HT1080 (cell line): ENCODE results near the gene UBR3. TPM values are rescaled to one million over a fixed set of nuclear protein-coding genes. Genes with fewer than 3 reads are reported as not detected.
"Not testable (repeated sequence)": the region's sequence is repeated elsewhere in the genome, so short reads cannot be mapped to it uniquely, and the experiment has no call there.

Experiments
- DNase-seq: peaks from one replicate; pipeline ENCODE4 v3.0.0-alpha.2; 2015; ENCODE audit warnings: low read depth
- total RNA-seq: library from RNA; depleted of rRNA; stranded (reverse); fragments of >200 nt; shearing (Covaris generic); gene quantifications from 2 replicates; pipeline ENCODE4 v1.2.3, GENCODE V29; 2014

UBR3 gene
- total RNA-seq, 1 experiment from 2014 or later, result 14.0 TPM

DNA sequence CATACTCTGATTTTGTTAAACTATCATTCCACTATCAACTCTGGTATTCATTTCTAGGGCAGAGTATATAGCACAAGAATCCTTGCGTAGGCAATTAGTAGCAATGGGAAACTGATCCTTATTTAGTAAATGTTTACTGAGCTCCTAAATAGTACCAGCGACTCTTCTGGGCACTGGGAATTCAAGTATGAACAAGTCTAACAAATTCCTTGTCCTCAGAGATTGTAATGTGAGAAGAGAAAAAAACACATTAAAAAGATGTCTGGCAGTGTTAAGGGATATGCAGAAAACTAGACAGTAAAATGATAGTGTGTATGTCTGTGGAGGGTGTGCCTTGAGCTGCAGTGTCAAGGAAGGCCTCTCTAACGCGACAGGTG is 3.3 kb upstream of the UBR3 start:
- DNase-seq, result no peak

DNA sequence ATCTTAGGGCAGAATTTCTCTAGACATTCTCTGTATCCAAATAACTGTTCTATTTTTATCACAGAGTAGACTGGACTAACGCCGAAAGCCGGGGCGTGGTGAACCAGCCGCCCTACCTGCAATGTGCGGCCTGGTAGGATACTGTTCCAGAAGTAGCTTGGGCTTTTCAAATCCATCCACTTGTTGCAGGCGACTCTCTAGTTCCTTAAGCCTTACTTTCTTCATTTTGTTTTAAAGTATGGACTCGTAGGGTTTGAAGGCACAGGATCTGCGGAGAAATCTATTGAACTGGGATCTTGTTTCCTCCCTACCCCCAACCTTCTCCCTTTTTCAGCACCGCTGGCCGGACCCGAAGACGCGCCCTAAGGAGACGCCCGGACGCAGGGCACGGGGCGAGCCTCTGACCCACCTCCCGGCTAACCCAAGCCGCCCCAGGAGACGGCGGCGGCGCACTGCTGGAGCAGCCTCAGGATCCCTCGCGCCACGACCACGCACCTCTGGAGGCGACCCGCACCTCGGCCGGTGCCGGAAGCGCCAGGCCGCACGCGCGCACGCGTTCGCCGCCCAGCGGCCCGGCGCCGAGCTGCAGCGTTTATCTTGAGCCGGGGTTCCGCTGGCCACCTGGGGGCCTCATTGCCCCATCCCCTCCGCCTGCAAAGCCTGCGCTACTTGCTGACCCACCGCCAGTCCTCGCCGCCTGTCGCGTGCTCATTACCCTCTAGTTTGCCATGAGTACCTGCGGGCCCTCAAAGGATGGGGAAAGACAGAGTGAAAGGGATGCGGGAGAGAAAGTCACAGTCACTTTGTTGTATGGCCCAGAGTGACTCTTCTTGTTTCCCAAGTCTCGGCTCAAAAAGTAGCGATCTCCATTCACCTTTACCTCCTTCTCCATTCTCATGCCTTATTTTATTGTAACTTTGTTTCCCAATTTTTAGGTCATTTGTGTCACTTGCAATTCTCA is 2.6 kb upstream of the UBR3 start, which contains the start of gene METTL5:
METTL5 (minus strand) TSS at position 533 of the 961 bp plus-strand sequence; CDS start at position 225, 308 bp downstream.
- peak; percentile 83 for DNase-seq

DNA sequence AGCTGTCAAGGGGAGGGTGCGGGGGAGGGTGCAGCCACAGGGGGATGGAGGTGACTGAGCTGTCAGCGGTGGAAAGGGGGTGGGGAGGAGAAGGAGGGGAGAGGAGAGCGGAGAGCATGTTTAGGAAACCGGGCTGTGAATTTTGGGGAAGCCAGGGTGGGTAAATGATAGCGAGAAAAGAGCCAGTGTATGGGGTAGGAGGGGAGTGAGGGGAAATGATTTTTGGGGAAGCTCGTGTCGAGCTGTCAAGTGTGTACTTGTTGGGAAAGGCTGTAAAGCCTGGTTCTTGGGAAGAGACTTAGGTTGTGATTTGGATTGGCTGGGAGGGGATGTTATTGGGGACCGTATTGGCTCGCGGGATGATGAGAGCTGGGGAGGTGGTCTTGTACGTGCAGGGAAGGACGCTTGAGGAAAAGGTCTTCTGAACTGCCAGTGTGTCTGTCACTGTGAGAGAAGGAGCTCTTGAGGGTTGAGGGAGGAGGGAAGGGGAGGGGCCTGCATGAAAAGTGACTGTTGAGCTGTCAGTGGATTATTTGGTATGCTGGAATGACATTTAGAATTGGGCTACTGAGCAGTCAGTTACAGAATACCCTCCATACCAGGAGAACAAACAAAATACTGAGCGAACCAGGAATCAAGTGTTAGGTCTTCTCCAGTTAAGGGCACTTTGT is 1.0 kb downstream of the UBR3 start:
- DNase-seq, result peak; percentile 68

DNA sequence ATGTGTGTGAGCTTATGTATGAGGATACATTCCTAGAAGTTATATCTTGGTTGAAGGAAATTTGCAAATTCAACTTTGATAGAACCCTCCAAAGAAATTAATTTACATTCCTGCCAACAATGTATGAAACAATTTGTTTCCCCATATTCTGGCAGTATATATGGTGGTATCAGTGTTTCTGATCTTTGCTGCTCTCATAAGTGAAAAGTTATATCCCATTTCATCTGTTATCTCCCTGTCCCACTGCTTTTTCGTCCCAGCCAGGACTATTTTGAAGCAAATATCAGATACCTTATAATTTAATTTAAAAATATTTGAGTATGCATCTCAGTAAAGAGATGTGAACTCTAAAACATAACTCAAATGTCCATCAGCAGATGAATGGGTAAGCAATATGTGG is 7.1 kb downstream of the UBR3 start:
- DNase-seq, result no peak

- DNase-seq, result no peak
Observed at GRCh38 chr2:169838743-169839489, 11.7 kb downstream of the UBR3 start.

GRCh38 chr2:169839954-169840746 is 12.9 kb downstream of the UBR3 start:
- no peak for DNase-seq

DNA sequence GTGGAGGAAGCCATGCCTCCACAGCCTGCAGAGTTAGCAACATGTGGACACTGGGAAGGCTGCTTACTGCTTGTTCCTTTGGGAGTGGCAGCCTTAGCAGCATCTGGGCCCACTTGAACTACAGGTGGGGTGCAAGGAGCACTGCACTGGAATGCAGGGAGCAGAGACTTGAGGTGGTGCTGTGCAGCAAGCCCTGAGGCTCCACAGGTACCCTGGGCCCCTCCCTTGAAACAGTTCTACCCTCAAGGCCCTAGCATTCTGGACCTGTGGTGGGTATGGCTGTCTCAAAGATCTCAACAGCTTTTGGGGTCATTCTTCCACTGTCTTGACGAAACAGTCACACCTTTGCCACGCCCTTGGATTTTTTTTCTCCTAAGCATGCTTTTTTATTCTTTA is 13.5 kb downstream of the UBR3 start:
- DNase-seq, result no peak

DNA sequence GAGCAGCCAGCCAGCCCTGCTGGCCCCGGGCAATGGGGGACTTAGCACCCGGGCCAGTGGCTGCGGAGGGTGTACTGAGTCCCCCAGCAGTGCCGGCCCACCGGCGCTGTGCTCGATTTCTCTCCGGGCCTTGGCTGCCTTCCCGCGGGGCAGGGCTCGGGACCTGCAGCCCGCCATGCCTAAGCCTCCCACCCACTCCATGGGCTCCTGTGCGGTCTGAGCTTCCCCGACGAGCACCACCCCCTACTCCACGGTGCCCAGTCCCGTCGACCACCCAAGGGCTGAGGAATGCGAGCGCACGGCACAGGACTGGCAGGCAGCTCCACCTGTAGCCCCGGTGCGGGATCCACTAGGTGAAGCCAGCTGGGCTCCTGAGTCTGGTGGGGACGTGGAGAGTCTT is 14.4 kb downstream of the UBR3 start:
- not testable (repeated sequence) for DNase-seq

DNA sequence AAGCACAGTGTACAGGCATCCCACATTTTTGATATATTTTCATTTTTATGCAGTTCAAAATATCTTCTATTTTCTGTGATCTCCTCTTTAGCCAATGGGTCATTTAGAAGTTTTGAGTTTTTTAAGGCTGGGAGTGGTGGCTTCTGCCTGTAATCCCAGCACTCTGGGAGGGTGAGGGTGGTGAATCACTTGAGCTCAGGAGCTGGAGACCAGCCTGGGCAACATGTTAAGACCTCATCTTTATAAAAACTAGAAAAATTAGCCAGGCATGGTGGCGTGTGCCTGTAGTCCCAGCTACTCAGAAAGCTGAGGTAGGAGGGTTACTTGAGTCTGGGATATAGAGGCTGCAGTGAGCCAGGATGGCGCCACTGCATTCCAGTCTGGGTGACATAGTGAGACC is 17.8 kb downstream of the UBR3 start:
- DNase-seq, result no peak

DNA sequence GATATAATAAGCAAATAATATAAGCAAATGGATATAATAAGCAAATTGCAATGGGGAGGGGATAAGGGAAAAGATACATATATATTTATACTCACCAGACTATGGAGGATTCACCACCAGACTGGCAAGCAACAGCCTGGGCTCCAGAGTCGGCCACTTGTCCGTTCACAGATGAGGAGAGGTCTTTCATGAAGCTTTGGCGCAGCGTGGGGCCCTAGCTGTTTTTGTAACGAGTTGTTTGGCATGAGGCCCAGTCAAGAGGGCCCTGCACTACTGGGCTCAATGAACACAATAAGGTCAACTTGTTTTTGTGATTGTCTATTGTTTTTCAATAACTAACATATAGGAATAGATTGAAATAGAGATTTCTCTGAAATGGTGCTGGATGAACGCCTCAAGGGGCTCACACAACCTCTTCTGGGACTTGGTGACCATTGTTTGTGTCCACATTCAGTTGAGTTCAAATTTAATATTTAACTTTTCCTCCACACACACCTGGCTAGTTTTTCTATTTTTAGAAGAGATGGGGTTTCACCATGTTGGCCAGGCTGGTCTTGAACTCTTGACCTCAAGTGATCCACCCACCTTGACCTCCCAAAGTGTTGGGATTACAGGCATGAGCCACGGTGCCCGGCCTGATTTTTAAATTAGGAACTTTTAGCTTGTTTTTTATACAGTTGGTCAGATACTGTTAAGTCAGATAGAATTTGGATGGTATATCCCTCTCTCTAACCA is 21.9 kb downstream of the UBR3 start:
- DNase-seq, result not testable (repeated sequence)

GRCh38 chr2:169849710-169850109 is 22.5 kb downstream of the UBR3 start:
- no peak for DNase-seq

GRCh38 chr2:169853041-169853668 is 25.9 kb downstream of the UBR3 start:
- no peak for DNase-seq

- DNase-seq, result not testable (repeated sequence)
Observed at GRCh38 chr2:169855281-169856258, 28.3 kb downstream of the UBR3 start.

- no peak for DNase-seq
Observed at GRCh38 chr2:169859423-169859822, 32.2 kb downstream of the UBR3 start.

- DNase-seq, result no peak
Observed at GRCh38 chr2:169860149-169860548, 32.9 kb downstream of the UBR3 start.

DNA sequence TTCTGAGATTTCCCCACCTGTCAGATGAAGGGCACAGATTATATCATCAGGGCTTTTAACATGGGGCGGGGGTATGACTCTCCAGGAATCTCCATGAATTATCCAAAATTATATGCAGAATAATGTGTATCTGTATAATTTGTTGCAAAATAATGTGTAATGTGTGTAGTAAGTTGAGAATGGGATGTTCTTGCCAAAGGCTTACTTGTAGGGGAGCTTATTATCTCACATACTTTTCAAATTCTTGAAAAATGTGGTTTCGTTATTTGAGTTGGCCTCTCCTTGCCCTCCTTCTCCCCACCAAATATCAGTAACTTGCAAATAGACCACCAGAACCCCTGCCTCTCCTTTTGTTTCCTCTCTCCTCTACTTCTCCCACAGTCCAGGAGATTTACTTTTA is 35.6 kb downstream of the UBR3 start:
- no peak for DNase-seq

DNA sequence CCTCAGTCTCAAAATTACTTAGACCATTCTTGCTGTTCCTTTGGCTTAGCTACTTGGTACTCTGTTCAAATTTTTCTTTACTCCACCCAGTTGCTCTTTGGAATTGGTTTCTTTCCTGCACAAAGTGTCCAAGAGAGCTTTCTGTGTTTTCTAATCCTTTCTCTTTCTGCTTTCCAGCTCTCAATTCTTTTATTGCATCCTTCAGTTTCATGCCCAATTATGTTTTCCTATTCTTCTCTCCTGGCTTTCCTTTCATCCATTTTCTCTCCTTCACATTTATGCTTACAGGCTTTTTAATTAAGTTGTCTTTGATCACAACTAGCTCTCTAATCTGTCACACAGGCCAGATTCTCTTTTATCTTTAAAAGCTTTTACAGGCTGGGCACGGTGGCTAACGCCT is 38.2 kb downstream of the UBR3 start:
- no peak for DNase-seq

GRCh38 chr2:169866230-169866629 is 39.0 kb downstream of the UBR3 start:
- not testable (repeated sequence) for DNase-seq

GRCh38 chr2:169867579-169867978 is 40.3 kb downstream of the UBR3 start:
- no peak for DNase-seq
